HG02610 (cell line): Measurements from ENCODE around the gene SPIC.

ENCODE experiments used
- ATAC-seq: cut with Tn5 transposase; IDR thresholded peaks from one replicate; pipeline ENCODE4 v1.9.1; 2021; ENCODE audit warnings: mild to moderate bottlenecking, moderate library complexity; ENCODE audit not compliant: unreplicated experiment

SPIC gene

DNA sequence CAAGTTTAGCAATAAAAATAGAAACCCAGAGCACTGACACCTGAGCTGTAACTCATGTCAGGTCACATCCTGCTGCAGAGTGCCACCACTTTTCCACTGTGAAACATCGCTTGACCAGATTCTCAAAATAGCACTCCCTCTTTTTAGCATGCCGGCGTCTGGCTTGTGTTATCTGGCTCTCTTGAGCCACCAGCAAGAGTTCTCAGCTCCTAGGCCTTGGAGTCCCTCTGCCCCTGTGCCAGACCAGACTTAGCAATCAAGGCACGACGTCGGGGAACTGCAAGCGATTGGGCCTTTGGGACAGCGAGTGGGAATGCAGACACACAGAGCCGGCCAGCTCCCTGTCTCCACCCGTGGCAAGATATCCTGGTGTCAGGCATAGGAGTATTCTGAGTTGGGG is 52.5 kb downstream of the SPIC start:
- no peak for ATAC-seq

- ATAC-seq = no peak
Measured at GRCh38 chr12:101536069-101536674, 61.0 kb downstream of the SPIC start.
